NT2/D1 (cell line): ENCODE data around the gene BAD.

Source experiments
- SUZ12 ChIP-seq: IDR thresholded peaks from 2 replicates; pipeline ENCODE4 v1.6.1; 2011; ENCODE audit not compliant: insufficient read length, insufficient read depth; ENCODE audit errors: extremely low read depth
- YY1 ChIP-seq: IDR thresholded peaks from 2 replicates; pipeline ENCODE4 v1.6.1; 2011; ENCODE audit not compliant: insufficient read length, insufficient read depth
- ZNF274 ChIP-seq: IDR thresholded peaks from 2 replicates; pipeline ENCODE4 v1.6.1; 2011; ENCODE audit warnings: mild to moderate bottlenecking, low read depth, low read length

DNA sequence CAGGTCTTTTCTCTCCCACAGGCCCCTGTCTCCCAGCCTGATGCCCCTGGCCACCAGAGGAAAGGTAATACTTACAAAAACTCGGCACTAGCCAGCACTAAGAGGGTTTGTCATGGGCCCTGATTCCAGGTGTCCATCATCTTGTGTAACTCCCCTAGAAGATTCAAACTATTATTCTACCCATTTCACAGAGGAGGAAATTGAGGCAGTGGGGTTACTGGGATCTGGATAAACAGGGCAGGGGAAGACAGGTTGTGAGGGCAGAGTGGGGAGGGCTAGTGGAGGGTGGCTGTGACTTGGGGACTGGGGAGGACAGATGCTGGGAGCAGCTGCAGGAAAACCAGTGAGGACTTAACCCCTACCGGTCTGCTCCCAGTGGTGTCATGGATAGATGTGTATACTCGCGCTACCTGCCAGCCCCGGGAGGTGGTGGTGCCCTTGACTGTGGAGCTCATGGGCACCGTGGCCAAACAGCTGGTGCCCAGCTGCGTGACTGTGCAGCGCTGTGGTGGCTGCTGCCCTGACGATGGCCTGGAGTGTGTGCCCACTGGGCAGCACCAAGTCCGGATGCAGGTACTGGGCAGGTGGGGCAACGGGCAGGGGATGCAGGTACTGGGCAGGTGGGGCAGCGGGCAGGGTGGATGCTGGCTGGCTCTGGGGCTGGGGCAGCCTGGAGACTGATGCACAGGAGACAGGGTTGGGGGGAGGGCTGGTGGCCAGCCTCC is 48.9 kb downstream of the BAD start:
- TF ChIP-seq YY1 (no peak), ZNF274 (no peak), SUZ12 (no peak)
